Parathyroid adenoma (tissue), 2 donors: Measurements from ENCODE around the gene WNT8B.

Source experiments
- H2AFZ ChIP-seq: fragments of 300-600 bp; sonication (generic); one replicate; pipeline ENCODE4 v1.7.0; 2017; ENCODE audit warnings: antibody characterized with exemption, mild to moderate bottlenecking
- H3K27ac ChIP-seq: fragments of 300-600 bp; sonication (generic); one replicate; pipeline ENCODE4 v1.7.0; 2017
- H3K27me3 ChIP-seq: fragments of 300-600 bp; sonication (generic); one replicate; pipeline ENCODE4 v1.7.0; 2017; ENCODE audit warnings: low read length; ENCODE audit not compliant: control insufficient read depth, insufficient read depth
- H3K36me3 ChIP-seq: fragments of 300-600 bp; sonication (generic); one replicate; pipeline ENCODE4 v1.7.0; 2017; ENCODE audit warnings: low read length; ENCODE audit not compliant: control insufficient read depth, insufficient read depth
- H3K4me1 ChIP-seq: fragments of 300-600 bp; sonication (generic); one replicate; pipeline ENCODE4 v1.7.0; 2017; ENCODE audit warnings: control low read depth
- H3K4me2 ChIP-seq: fragments of 300-600 bp; sonication (generic); one replicate; pipeline ENCODE4 v1.7.0; 2017; ENCODE audit warnings: low read length
- H3K4me3 ChIP-seq: fragments of 300-600 bp; sonication (generic); one replicate; pipeline ENCODE4 v1.7.0; 2017; ENCODE audit warnings: low read depth, low read length
- H3K79me2 ChIP-seq: fragments of 300-600 bp; sonication (generic); one replicate; pipeline ENCODE4 v1.7.0; 2017; ENCODE audit warnings: control low read depth
- H3K9ac ChIP-seq: fragments of 300-600 bp; sonication (generic); one replicate; pipeline ENCODE4 v1.7.0; 2017; ENCODE audit warnings: mild to moderate bottlenecking
- H3K9me3 ChIP-seq: fragments of 300-600 bp; sonication (generic); one replicate; pipeline ENCODE4 v1.7.0; 2017; ENCODE audit warnings: low read length; ENCODE audit not compliant: control insufficient read depth
- TF ChIP-seq, protein P1 (sequence below): fragments of 300-600 bp; sonication (generic); IDR thresholded peaks from one replicate; pipeline ENCODE4 v1.7.0; 2017; ENCODE audit warnings: antibody characterized with exemption, mild to moderate bottlenecking
- donor health status: primary hyperparathyroidism.

Gene WNT8B

DNA sequence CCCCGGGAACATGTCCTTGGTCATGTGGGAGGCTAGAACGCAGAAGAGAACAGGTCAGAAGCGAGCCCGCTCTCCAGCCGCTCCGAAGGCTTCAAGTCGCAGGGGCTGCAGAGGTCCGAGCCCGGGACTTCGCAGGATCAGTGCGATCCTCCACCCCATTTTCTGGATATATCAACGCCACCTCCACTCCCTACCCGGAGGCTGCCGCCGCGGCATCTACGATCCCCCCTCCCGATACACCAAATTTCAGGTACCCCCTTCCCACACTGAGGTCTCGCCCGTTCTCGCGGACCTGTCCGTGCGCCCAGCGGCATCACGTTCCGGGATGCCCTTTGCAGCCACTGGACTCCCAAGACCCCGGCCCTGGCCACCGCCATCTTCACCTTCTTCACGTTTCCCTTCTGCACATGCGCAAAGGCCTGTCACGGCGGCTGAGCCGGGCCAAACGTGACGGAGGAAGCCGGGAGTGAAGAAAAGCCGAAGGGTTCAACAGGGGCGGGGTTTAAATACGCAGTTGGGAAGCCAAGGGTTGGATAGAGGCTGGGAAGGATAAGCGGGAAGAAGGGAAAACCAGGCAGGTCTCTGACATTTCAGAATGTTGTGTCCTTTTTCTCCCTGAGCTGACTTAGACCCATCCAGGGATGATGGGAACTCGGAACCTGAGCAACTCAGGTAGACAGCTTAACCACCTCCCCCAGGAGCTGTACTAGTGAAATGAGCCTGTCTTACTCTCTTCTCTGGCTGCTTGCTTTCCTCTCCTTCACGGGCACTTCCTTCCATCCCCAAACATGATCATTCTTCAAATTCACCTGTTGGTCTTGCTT lies 66.9 kb downstream of the WNT8B start, which contains the start of gene NDUFB8:
NDUFB8 (minus strand) TSS at position 397 of the 824 bp plus-strand sequence; CDS start at position 377, 20 bp downstream.
- Histone ChIP-seq H2AFZ (peak within 1 kb of the TSS; percentile 82), H3K9ac (peak within 1 kb of the TSS; percentile 81), H3K4me1 (peaks cover under 1% of the 10 kb centered on the region), H3K4me2 (peak within 1 kb of the TSS; percentile 89), H3K79me2 (peaks cover 6% of the 10 kb centered on the region), H3K9me3 (no peaks in the 10 kb centered on the region), H3K27ac (peak within 1 kb of the TSS; percentile 64), H3K36me3 (no peaks in the 10 kb centered on the region), H3K4me3 (peak within 1 kb of the TSS; percentile 76), H3K27me3 (no peaks in the 10 kb centered on the region)
- TF ChIP-seq, protein P1, sequence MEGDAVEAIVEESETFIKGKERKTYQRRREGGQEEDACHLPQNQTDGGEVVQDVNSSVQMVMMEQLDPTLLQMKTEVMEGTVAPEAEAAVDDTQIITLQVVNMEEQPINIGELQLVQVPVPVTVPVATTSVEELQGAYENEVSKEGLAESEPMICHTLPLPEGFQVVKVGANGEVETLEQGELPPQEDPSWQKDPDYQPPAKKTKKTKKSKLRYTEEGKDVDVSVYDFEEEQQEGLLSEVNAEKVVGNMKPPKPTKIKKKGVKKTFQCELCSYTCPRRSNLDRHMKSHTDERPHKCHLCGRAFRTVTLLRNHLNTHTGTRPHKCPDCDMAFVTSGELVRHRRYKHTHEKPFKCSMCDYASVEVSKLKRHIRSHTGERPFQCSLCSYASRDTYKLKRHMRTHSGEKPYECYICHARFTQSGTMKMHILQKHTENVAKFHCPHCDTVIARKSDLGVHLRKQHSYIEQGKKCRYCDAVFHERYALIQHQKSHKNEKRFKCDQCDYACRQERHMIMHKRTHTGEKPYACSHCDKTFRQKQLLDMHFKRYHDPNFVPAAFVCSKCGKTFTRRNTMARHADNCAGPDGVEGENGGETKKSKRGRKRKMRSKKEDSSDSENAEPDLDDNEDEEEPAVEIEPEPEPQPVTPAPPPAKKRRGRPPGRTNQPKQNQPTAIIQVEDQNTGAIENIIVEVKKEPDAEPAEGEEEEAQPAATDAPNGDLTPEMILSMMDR: no peak

DNA sequence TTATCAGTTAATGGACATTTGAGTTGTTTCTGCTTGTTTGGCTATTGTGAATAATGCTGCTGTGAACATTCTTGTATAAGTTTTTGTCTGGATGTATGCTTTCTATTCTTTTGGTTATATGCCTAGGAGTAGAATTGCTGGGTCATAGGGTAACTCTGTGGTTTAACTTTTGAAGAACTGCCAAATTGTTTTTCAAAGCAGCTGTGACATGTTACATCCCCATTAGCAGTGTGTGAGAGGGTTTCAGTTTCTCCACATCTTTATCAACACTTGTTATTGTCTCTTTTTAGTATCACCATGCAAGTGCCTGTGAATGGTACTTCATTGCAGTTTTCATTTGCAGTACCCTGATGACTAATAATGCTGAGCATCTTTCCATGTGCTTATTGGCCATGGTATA lies 69.0 kb downstream of the WNT8B start:
- TF ChIP-seq, protein P1: no peak

More for the DNA sequence above, 69.0 kb downstream of the WNT8B start:
- Histone ChIP-seq H3K36me3 (no peaks in the 10 kb centered on the region), H3K27ac (no peak overlapping the region), H2AFZ (no peak overlapping the region), H3K4me2 (no peak overlapping the region), H3K9ac (no peak overlapping the region), H3K4me1 (peaks cover 8% of the 10 kb centered on the region), H3K27me3 (no peaks in the 10 kb centered on the region), H3K9me3 (no peaks in the 10 kb centered on the region), H3K4me3 (no peak overlapping the region), H3K79me2 (peaks cover 11% of the 10 kb centered on the region)
